Colonic mucosa (tissue), 4 donors: ENCODE data around the gene HEATR5A. TPM values are rescaled to one million over a fixed set of nuclear protein-coding genes. Genes with fewer than 3 reads are reported as not detected.

Source experiments
- DNase-seq: peaks from one replicate; pipeline ENCODE4 v3.0.0-alpha.2; 2020
- H3K27ac ChIP-seq: fragments of 200-600 bp; one replicate; pipeline ENCODE4 v1.8.0; 2021
- H3K27me3 ChIP-seq: fragments of 200-600 bp; one replicate; pipeline ENCODE4 v1.8.0; 2021
- H3K36me3 ChIP-seq: fragments of 200-600 bp; one replicate; pipeline ENCODE4 v1.8.0; 2021
- H3K4me1 ChIP-seq: fragments of 200-600 bp; one replicate; pipeline ENCODE4 v1.8.0; 2021; ENCODE audit warnings: mild to moderate bottlenecking
- H3K4me3 ChIP-seq: fragments of 200-600 bp; one replicate; pipeline ENCODE4 v1.8.0; 2021
- H3K9ac ChIP-seq, 2 donors: one replicate each; pipeline ENCODE4 v1.7.0; 2013; ENCODE audit warnings: control low read depth in 2 of 2, low read depth in 2 of 2, low read length in 2 of 2
- H3K9me3 ChIP-seq: fragments of 200-600 bp; one replicate; pipeline ENCODE4 v1.8.0; 2021
- CTCF ChIP-seq: fragments of 200-600 bp; IDR thresholded peaks from one replicate; pipeline ENCODE4 v1.8.0; 2022; ENCODE audit warnings: antibody characterized with exemption, mild to moderate bottlenecking
- intact Hi-C: fragments of 100-400 bp; cut with DNase I; formaldehyde crosslinking; loops from one replicate; pipeline ENCODE4 v1.14.1; 2022
- total RNA-seq, 2 donors: library from RNA; stranded (reverse); fragmentation: NEBNext Ultra II Directional in 1 of 2; extraction: Animal tissue kit (Norgen Biotek cat#: 25700) in 1 of 2; gene quantifications; one replicate each; pipeline ENCODE4 v1.2.1, GENCODE V29; 2021
- donor health status: healthy.
- donor health status: DM: no; HTN: no; CAD: no.
- donor health status: DM: no; HTN: no; CAD: no.

Gene HEATR5A
- total RNA-seq, 2 donors from 2014 or later: 45.5 to 58.2 TPM

DNA sequence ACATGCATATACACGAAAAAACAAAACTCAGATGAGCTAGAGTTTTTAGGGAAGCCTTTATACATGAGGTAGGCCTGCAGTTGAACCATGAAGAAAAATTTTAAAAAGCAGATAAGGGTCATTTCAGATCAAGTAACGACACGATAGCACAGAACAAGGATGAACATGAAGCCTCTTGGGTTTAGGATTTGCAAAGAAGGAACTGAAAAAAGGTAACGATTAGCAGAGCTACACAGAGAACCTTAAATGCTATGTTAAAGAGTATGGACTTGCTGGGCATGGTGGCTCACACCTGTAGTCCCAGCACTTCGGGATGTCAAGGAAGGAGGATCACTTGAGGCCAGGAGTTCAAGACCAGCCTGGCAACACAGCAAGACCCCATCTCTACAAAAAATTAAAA, 116.7 kb downstream of the HEATR5A start:
- H3K27ac ChIP-seq: no peak overlapping the region
- DNase-seq: no peak
- H3K9me3 ChIP-seq: no peaks in the 10 kb centered on the region
- no peak for TF ChIP-seq CTCF
- H3K4me3 ChIP-seq: no peak overlapping the region
- H3K9ac ChIP-seq: no peak overlapping the region
- H3K4me1 ChIP-seq: no peaks in the 10 kb centered on the region
- no peaks in the 10 kb centered on the region for H3K27me3 ChIP-seq
- intact Hi-C loops: no loop called here
- no peaks in the 10 kb centered on the region for H3K36me3 ChIP-seq

DNA sequence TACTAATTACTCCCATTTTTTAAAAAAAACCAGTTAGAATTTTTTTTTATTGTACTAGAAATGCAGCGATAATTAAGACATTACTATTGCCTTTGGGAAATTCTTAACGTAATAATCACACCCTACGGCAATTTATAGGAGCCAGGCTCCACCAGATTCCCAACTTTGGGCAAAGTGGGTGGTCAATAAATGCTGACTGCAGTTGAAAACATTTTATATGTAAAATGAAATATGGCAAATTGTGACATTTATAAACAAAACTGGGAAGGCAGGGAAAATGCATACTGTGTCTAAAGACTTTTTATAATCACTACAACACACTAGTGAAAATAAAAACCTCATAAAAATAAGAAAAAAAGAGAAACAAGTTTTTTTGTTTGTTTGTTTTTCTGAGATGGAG, 119.5 kb downstream of the HEATR5A start:
- Histone ChIP-seq H3K27ac (no peak overlapping the region), H3K4me3 (no peak overlapping the region), H3K27me3 (no peaks in the 10 kb centered on the region), H3K36me3 (no peaks in the 10 kb centered on the region), H3K4me1 (no peaks in the 10 kb centered on the region), H3K9ac (no peak overlapping the region), H3K9me3 (no peaks in the 10 kb centered on the region)
- intact Hi-C loops: no loop called here
- TF ChIP-seq CTCF: no peak
- no peak for DNase-seq

DNA sequence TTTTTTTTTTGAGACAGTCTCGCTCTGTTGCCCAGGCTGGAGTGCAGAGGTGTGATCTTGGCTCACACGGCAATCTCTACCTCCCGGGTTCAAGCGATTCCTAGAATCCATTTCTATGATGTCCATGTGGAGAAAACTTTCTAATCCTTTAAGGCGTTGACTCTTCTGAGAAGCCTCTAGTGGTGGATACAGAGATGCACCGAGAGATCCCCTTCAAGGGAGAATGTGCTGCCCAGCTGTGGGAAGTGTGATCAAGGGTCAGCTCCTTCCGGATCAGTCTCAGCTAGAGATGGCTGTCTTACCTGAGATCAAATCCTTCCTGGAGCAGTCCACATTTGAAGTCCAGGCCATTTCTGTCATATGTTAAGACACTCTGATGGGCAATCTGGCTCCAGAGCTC, 120.1 kb downstream of the HEATR5A start:
- Histone ChIP-seq H3K27me3 (no peaks in the 10 kb centered on the region), H3K4me1 (no peaks in the 10 kb centered on the region), H3K36me3 (no peaks in the 10 kb centered on the region), H3K9me3 (no peaks in the 10 kb centered on the region), H3K9ac (no peak overlapping the region), H3K27ac (no peak overlapping the region), H3K4me3 (no peak overlapping the region)
- DNase-seq: no peak
- intact Hi-C loops: no loop called here
- TF ChIP-seq CTCF: no peak

- H3K4me3 ChIP-seq: no peak overlapping the region
- no peak overlapping the region for H3K9ac ChIP-seq
- H3K27ac ChIP-seq: no peak overlapping the region
- no peak for TF ChIP-seq CTCF
- no peak for DNase-seq
- H3K9me3 ChIP-seq: no peaks in the 10 kb centered on the region
- H3K4me1 ChIP-seq: no peaks in the 10 kb centered on the region
- H3K27me3 ChIP-seq: no peaks in the 10 kb centered on the region
- H3K36me3 ChIP-seq: no peaks in the 10 kb centered on the region
- intact Hi-C loops: no loop called here
Observed at GRCh38 chr14:31297701-31298344, 122.5 kb downstream of the HEATR5A start.

GRCh38 chr14:31297112-31297511, 123.2 kb downstream of the HEATR5A start:
- H3K9ac ChIP-seq: no peak overlapping the region
- no peak overlapping the region for H3K4me3 ChIP-seq
- no peak for TF ChIP-seq CTCF
- H3K36me3 ChIP-seq: no peaks in the 10 kb centered on the region
- H3K27ac ChIP-seq: no peak overlapping the region
- H3K27me3 ChIP-seq: no peaks in the 10 kb centered on the region
- no peaks in the 10 kb centered on the region for H3K9me3 ChIP-seq
- intact Hi-C loops: no loop called here
- no peaks in the 10 kb centered on the region for H3K4me1 ChIP-seq
- DNase-seq: no peak
